ENCODE data around the gene LRIT1.
A peak's percentile ranks its signal among the peaks of the same experiment; 100 is the strongest.

LRIT1 gene

DNA sequence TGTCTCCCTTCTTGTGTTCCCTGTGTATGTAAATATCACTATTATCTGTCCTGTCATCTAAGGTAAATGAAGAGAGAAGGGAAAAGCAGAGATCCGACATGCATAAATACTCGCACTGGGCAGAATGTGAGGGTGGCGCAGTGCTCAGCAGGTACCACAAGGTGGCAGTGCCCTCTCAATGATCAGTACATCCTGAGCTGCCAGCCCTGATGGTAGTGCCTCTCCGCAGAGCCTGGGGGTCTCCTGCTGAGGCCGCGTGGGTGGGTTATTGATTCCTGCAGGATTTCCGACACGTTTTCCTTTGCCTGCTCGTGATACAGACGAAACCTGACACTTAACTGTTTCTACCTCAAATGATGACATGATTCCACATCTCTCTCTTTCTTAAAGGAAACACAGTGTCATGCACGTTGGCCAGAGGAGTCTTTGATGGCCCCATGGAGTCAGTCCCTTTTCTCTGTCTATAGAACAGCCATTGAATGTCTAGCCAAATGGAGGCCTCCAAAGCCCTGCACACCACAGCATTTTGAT, 23.3 kb upstream of the LRIT1 start:
- Histone ChIP-seq H3K36me3 (ENCODE audit: control insufficient read depth, insufficient read depth, low read length) (no peaks in the 10 kb centered on the region), H3K4me3 (ENCODE audit: low read depth, low read length) (no peak overlapping the region), H3K27me3 (ENCODE audit: control insufficient read depth, insufficient read depth, low read length) (no peaks in the 10 kb centered on the region), H2AFZ (peak overlapping the region; percentile 44), H3K79me2 (no peaks in the 10 kb centered on the region), H3K4me1 (peaks cover 6% of the 10 kb centered on the region), H3K9ac (no peak overlapping the region), H3K27ac (no peak overlapping the region), H3K4me2 (ENCODE audit: low read length) (no peak overlapping the region), H3K9me3 (ENCODE audit: control insufficient read depth, low read length) (no peaks in the 10 kb centered on the region)
- TF ChIP-seq, protein P1, sequence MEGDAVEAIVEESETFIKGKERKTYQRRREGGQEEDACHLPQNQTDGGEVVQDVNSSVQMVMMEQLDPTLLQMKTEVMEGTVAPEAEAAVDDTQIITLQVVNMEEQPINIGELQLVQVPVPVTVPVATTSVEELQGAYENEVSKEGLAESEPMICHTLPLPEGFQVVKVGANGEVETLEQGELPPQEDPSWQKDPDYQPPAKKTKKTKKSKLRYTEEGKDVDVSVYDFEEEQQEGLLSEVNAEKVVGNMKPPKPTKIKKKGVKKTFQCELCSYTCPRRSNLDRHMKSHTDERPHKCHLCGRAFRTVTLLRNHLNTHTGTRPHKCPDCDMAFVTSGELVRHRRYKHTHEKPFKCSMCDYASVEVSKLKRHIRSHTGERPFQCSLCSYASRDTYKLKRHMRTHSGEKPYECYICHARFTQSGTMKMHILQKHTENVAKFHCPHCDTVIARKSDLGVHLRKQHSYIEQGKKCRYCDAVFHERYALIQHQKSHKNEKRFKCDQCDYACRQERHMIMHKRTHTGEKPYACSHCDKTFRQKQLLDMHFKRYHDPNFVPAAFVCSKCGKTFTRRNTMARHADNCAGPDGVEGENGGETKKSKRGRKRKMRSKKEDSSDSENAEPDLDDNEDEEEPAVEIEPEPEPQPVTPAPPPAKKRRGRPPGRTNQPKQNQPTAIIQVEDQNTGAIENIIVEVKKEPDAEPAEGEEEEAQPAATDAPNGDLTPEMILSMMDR (IDR thresholded peaks at IDR 0.05): peak; percentile 98

DNA sequence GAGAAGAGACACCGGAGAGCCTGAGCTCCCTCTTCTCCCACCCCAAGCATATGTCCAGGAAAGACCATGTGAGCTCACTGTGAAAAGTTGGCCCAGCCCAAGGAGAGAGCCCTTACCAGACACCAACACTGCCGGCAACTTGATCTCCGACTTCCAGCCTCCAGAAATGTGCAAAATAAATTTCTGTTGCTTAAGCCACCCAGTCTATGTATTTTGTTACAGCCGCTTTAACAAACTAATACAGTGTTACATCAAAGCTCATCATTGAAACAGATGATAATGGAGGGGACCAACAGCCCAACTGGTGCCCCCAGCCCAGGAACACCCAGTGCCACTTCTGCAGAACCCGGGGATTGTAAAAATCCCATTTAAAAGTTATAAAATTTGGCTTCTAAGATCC, 22.4 kb upstream of the LRIT1 start:
- Histone ChIP-seq H3K36me3 (ENCODE audit: control insufficient read depth, insufficient read depth, low read length) (no peaks in the 10 kb centered on the region), H3K9me3 (ENCODE audit: control insufficient read depth, low read length) (no peaks in the 10 kb centered on the region)

DNA sequence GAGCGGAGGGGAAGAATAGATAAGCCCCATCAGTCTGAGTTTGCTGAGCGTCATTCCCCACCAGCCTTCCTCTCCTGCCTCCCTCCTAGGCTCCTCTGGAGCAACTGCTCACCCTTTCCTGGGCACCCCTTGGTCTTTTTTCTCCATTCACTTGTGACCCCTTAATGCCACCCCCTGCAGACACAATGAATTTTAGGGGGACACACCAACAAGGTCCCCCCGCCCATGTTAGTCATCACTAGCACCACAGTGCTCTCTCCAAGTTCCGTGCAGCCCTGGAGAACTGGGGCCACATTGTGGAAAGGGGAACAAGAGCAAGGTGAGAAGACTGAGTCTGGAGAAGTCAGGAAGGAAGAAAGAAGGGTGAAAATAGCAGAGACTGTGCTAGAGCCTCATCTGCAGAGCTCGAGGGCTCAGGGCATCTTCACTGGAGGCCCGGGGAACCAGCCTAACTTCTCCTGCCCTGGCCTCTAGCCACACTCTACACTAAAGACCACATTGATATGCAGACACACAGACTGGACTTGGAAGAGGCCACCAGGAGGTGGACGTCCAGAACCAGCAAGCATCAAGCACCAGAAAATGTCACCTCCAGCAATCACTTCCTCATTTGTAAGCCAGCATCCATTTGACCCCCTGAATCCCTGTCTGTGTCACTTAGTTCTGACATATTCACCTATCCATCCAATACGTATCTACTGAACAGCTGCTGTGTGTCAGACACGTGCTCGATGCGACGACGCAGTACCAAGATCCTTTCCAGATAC, 21.0 kb upstream of the LRIT1 start:
- no peak overlapping the region for H3K9ac ChIP-seq
- no peaks in the 10 kb centered on the region for H3K36me3 ChIP-seq (ENCODE audit: control insufficient read depth, insufficient read depth, low read length)
- no peaks in the 10 kb centered on the region for H3K79me2 ChIP-seq
- TF ChIP-seq, protein P1 (IDR thresholded peaks at IDR 0.05): no peak
- H3K27ac ChIP-seq: no peak overlapping the region
- no peaks in the 10 kb centered on the region for H3K9me3 ChIP-seq (ENCODE audit: control insufficient read depth, low read length)
- no peak overlapping the region for H3K4me2 ChIP-seq (ENCODE audit: low read length)
- H3K4me3 ChIP-seq (ENCODE audit: low read depth, low read length): no peak overlapping the region
- no peaks in the 10 kb centered on the region for H3K27me3 ChIP-seq (ENCODE audit: control insufficient read depth, insufficient read depth, low read length)
- H3K4me1 ChIP-seq: peaks cover 6% of the 10 kb centered on the region
- no peak overlapping the region for H2AFZ ChIP-seq

More for the DNA sequence above, 22.4 kb upstream of the LRIT1 start:
- Histone ChIP-seq H3K27me3 (ENCODE audit: control insufficient read depth, insufficient read depth, low read length) (no peaks in the 10 kb centered on the region), H2AFZ (no peak overlapping the region), H3K9ac (no peak overlapping the region), H3K79me2 (no peaks in the 10 kb centered on the region), H3K4me2 (ENCODE audit: low read length) (no peak overlapping the region), H3K4me1 (peaks cover 6% of the 10 kb centered on the region), H3K4me3 (ENCODE audit: low read depth, low read length) (no peak overlapping the region), H3K27ac (no peak overlapping the region)
- TF ChIP-seq, protein P1 (IDR thresholded peaks at IDR 0.05): no peak

DNA sequence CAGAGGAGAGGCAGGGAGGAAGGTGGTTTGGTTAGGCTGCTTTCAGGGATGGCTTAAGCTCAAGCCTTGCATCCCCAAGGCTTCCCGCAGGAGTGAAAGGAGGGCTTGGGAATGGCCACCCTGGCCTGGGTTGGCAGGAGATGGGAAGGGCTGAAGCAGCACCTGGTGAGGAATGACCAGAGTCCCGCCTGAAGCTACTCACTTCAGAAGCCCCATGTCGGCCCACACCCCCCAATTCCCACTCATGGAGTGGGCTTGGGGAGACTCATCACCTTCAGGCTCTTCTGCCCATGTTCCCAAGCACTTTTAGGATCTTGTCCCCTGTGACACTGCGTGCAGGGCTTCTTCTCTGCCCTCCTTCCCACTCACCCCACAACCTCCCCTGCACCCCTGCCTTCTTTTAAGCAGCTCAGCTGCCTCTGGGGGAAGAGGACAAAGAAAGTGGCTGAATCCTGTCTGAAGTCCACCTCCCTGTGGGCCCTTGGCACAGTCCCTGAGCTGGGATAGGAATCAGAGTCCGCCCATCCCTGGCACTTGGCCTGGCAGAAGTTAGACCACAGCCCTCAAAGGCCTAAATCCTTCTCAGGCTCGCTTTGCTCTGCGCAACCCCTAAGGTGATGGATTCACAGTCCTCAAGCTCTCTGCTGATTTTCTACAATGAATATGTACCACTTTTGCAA, 20.0 kb upstream of the LRIT1 start:
- TF ChIP-seq, protein P1 (IDR thresholded peaks at IDR 0.05): no peak
- H3K4me3 ChIP-seq (ENCODE audit: low read depth, low read length): no peak overlapping the region

More for the DNA sequence above, 20.0 kb upstream of the LRIT1 start:
- H3K27ac ChIP-seq: no peak overlapping the region
- no peak overlapping the region for H3K4me2 ChIP-seq (ENCODE audit: low read length)
- H3K79me2 ChIP-seq: no peaks in the 10 kb centered on the region
- peaks cover 6% of the 10 kb centered on the region for H3K4me1 ChIP-seq
- no peak overlapping the region for H3K9ac ChIP-seq
- no peaks in the 10 kb centered on the region for H3K36me3 ChIP-seq (ENCODE audit: control insufficient read depth, insufficient read depth, low read length)
- H2AFZ ChIP-seq: no peak overlapping the region
- no peaks in the 10 kb centered on the region for H3K9me3 ChIP-seq (ENCODE audit: control insufficient read depth, low read length)
- no peaks in the 10 kb centered on the region for H3K27me3 ChIP-seq (ENCODE audit: control insufficient read depth, insufficient read depth, low read length)
